Ectodermal cell (in vitro differentiated cells): Measurements from ENCODE around the gene BRDT.

Source experiments
- H3K27ac ChIP-seq: 2 replicates; pipeline ENCODE4 v1.7.0; 2013; ENCODE audit warnings: mild to moderate bottlenecking, low read depth, low read length; ENCODE audit not compliant: insufficient read depth, poor library complexity, severe bottlenecking
- H3K27me3 ChIP-seq: 2 replicates; pipeline ENCODE4 v1.7.0; 2013; ENCODE audit warnings: mild to moderate bottlenecking, low read length; ENCODE audit not compliant: insufficient read depth, control insufficient read depth, poor library complexity, severe bottlenecking
- H3K36me3 ChIP-seq: one replicate; pipeline ENCODE4 v1.7.0; 2013; ENCODE audit warnings: low read length; ENCODE audit not compliant: control insufficient read depth, insufficient read depth
- H3K4me1 ChIP-seq: one replicate; pipeline ENCODE4 v1.7.0; 2013; ENCODE audit warnings: low read length; ENCODE audit not compliant: control insufficient read depth, insufficient read depth
- H3K4me3 ChIP-seq: 2 replicates; pipeline ENCODE4 v1.7.0; 2013; ENCODE audit warnings: low read depth, low read length, control low read depth; ENCODE audit not compliant: insufficient read depth
- H3K9me3 ChIP-seq: 2 replicates; pipeline ENCODE4 v1.7.0; 2013; ENCODE audit warnings: mild to moderate bottlenecking, low read length, moderate library complexity; ENCODE audit not compliant: control insufficient read depth
- WGBS, 2 experiments: methylation state at CpG; one replicate each; pipeline ENCODE4 v1.1.7; 2013; ENCODE audit warnings: missing lambda C conversion rate in 2 of 2; 5-methylcytosine and 5-hydroxymethylcytosine counted together

Gene BRDT

DNA sequence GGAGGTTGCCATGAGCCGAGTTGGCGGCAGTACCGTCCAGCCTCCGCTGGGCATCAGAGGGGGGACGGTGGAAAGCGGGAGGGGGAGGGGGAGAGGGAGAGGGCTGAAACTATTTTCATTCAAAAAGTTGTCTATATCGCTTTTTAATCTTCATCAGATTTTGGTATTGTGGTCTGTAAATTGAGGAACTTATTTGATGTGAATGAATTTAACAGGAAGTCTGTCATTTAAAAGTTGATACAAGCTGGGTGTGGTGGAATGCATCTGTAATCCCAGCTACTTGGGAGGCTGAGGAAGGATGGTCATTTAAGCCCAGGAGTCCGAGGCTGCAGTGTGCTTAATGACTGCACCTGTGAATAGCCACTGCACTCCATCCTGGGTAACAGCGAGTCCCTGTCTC, 77.6 kb downstream of the BRDT start:
- Histone ChIP-seq H3K27me3 (peaks cover 22% of the 10 kb centered on the region), H3K27ac (no peak overlapping the region), H3K4me3 (no peak overlapping the region), H3K36me3 (no peaks in the 10 kb centered on the region), H3K4me1 (peaks cover 11% of the 10 kb centered on the region), H3K9me3 (no peaks in the 10 kb centered on the region)
- 94 to 97% methylated on average over 9 of the region's 9 CpGs for WGBS, 2 experiments

DNA sequence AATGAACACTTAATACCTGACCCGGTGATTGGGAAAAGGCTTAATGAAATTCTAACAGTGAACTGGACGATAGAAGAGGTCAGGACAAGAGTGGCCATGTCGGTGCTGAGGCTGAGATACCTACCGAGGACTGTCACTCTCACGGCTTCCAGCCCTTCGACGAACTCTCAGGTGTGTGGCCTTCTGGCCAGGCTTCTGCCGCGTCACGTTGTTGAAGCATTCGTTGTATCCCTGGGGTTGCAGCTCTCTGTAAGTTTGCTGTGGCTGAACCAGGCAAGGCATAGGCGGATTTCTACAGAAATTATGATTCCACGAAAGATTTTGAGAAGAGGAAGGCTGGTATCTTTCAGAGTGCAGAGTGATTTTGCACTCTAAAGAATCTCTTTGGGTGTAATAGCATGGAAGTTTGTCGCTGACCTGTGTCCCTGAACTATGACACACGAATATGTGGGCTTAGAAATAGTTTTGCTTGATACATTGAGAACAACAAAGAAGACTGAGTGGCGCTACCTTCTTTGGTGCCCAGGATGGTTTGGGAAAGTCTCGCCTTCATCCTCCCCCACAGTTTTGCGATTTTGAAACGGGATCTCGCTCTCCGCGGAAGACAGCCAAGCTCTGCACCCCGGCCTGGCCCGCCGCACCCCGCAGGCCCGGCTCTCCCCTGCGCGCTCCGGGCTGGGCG, 80.2 kb downstream of the BRDT start:
- Histone ChIP-seq H3K27ac (no peak overlapping the region), H3K4me3 (peak overlapping the region; percentile 67), H3K36me3 (no peaks in the 10 kb centered on the region), H3K9me3 (no peaks in the 10 kb centered on the region), H3K4me1 (peaks cover 11% of the 10 kb centered on the region), H3K27me3 (peaks cover 22% of the 10 kb centered on the region)
- 37 to 39% methylated on average over 31 of the region's 31 CpGs for WGBS, 2 experiments

DNA sequence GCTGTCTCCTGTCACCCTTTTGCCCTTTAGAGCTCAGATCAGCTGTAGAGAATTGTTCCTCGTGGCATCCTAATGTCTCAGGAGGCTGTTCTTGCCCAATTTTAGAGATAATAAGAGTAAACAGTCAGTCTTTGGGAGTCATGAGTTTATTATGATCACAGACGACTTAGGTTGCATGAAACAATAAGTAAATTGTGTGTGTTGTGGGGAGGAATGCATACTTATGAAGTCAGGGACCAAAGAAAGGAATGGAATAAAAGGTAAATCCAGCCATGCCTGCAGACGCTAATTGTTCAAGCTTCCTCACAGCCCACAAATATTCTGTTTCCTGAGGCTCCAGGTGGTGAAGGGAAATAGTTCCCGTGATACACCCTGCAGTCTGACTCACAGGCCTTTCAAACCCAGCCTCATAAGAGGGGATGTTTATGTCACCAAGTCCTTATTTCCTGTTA, 81.5 kb downstream of the BRDT start:
- peak overlapping the region; percentile 67 for H3K4me3 ChIP-seq
- H3K27ac ChIP-seq = no peak overlapping the region
- 52 to 56% methylated on average over 4 of the region's 4 CpGs for WGBS, 2 experiments
- H3K4me1 ChIP-seq = peaks cover 11% of the 10 kb centered on the region
- no peaks in the 10 kb centered on the region for H3K9me3 ChIP-seq
- no peaks in the 10 kb centered on the region for H3K36me3 ChIP-seq
- peaks cover 22% of the 10 kb centered on the region for H3K27me3 ChIP-seq

DNA sequence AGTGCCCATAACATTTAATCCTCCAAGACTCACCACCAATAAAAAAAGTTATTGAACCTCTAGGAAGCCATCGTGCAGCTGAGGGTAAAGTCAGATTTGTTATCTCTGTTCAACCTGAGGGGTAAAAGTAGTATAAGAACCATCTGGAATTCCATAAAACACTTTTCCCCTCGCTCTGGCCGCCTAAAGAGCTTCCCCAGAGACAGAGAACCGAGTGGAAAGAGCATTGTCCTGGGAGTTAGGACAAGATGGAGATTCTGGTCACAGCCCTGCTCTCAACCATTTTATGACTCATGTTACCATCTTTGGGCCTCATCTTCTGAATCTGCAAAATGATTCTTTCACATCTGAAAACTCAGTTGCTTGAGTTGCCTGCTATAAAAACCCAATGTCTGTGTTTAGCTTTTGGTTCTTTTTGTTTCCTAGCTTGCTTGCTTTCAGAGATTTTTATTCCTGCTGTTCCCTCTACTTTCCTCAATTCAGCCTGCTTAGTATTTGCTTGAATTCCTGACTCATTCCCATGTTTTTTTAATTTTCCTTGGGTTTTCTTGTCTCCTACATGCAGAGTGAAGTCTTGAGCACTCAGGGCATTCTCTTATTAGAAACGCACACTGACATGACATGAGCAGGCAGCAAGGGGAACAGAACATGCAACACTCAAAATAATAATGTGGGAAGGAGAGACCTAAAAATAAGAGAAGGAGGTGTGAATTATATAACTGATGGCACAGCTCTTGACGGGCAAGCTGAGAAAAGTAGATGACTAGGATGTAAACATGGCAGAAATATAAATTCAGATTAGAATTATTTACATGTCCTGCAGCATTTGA, 82.3 kb downstream of the BRDT start:
- peaks cover 22% of the 10 kb centered on the region for H3K27me3 ChIP-seq
- WGBS, 2 experiments = 89 to 93% methylated on average over 6 of the region's 6 CpGs
- H3K4me1 ChIP-seq = peaks cover 11% of the 10 kb centered on the region
- H3K36me3 ChIP-seq = no peaks in the 10 kb centered on the region
- no peak overlapping the region for H3K27ac ChIP-seq
- no peak overlapping the region for H3K4me3 ChIP-seq
- no peaks in the 10 kb centered on the region for H3K9me3 ChIP-seq

DNA sequence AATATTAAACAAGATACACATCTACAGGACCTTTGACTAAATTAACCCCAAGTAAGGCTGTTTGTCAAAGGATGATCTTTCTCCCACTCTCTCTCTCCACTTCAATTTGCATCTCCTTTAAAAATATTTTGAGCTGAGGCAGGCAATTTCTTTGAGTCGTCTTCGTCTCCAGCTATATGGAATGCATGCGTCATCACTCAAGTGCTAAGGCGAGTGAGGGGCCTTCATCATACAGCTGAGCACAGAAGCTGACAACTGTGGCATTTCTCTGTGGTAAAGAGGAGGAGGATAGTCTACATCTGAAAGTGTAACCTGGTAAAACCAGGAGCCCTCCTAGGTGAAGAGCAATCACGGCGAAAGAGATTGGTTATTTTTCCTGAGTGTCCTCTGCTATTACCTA, 88.2 kb downstream of the BRDT start:
- Histone ChIP-seq H3K4me1 (no peaks in the 10 kb centered on the region), H3K27ac (no peak overlapping the region), H3K36me3 (no peaks in the 10 kb centered on the region), H3K27me3 (no peaks in the 10 kb centered on the region), H3K9me3 (no peaks in the 10 kb centered on the region), H3K4me3 (no peak overlapping the region)
- WGBS, 2 experiments = 75 to 77% methylated on average over 6 of the region's 6 CpGs

DNA sequence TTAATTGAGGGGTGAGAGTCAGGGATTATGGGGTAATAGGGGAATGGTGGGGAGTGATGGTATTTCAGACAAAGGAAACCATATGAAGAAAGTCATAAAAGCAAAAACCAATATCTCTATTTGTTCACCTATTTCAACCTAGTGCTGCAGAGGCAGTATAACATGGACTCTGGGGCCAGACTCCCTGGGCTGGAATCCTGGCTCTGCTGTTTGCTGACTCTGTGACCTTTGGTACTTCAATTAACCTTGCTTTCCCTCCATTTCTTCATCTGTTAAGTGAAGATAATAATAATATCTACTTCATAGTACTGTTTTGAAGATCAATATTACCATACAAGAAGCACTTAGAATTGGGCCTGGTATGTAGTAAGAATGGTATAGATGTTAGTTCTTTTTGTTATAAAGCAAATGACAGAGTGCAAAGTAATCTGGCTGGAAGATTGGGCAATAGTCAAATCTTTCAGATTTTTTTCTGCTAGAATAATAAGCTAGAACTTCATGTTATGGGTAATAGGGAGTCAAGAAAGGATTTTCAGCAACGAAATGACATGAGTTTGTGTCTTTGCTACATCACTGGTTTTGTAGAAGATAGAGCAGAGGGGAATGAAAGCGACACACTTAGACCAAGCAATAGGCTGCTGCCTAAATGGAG, 89.6 kb downstream of the BRDT start:
- no peaks in the 10 kb centered on the region for H3K27me3 ChIP-seq
- WGBS, 2 experiments = 94 to 96% methylated on average over 2 of the region's 2 CpGs
- no peak overlapping the region for H3K27ac ChIP-seq
- no peaks in the 10 kb centered on the region for H3K4me1 ChIP-seq
- H3K9me3 ChIP-seq = no peaks in the 10 kb centered on the region
- H3K36me3 ChIP-seq = no peaks in the 10 kb centered on the region
- no peak overlapping the region for H3K4me3 ChIP-seq

DNA sequence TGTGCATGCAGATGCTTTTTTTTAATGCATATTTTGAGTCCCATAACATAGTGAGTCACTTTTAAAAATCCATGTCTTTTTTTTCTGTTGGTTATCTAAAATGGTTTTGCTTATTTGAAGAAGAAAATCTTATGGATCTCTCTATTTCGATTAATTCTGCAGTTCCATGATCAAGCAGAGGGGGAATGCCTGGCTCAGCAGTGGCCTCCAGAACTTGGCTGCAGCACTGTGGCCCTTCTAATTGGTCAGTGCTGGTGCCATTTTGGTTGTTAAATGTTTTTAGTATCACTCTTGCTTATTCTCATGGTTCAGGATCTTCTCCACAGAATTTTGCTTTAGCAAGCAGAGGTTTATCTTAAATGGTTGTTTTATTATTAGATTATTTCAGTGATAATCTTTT, 91.8 kb downstream of the BRDT start:
- H3K9me3 ChIP-seq = no peaks in the 10 kb centered on the region
- no peak overlapping the region for H3K4me3 ChIP-seq
- 92% methylated on average over 1 of the region's 1 CpG for WGBS, 2 experiments
- H3K36me3 ChIP-seq = no peaks in the 10 kb centered on the region
- H3K27me3 ChIP-seq = no peaks in the 10 kb centered on the region
- no peaks in the 10 kb centered on the region for H3K4me1 ChIP-seq
- H3K27ac ChIP-seq = no peak overlapping the region

DNA sequence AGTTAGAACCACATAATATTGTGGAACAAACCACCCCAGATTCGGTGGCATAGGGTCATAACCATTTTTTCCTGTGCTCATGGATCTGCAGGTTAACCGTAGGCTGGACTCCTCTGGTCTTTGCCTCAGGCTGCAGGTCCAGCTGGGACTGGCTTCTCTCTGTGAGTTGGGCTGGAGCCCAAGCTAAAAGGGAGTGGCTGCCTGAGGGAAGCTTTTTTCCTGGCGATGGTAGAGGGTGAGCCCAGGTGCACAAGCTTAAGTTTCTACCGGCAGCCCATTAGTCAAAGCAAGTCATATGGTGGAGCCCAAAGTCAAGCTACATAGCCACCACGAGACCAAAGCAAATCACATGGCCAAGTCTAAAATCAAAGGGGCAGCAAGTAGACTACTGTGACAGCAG, 94.4 kb downstream of the BRDT start:
- no peaks in the 10 kb centered on the region for H3K4me1 ChIP-seq
- H3K27me3 ChIP-seq = no peaks in the 10 kb centered on the region
- 88 to 89% methylated on average over 5 of the region's 5 CpGs for WGBS, 2 experiments

DNA sequence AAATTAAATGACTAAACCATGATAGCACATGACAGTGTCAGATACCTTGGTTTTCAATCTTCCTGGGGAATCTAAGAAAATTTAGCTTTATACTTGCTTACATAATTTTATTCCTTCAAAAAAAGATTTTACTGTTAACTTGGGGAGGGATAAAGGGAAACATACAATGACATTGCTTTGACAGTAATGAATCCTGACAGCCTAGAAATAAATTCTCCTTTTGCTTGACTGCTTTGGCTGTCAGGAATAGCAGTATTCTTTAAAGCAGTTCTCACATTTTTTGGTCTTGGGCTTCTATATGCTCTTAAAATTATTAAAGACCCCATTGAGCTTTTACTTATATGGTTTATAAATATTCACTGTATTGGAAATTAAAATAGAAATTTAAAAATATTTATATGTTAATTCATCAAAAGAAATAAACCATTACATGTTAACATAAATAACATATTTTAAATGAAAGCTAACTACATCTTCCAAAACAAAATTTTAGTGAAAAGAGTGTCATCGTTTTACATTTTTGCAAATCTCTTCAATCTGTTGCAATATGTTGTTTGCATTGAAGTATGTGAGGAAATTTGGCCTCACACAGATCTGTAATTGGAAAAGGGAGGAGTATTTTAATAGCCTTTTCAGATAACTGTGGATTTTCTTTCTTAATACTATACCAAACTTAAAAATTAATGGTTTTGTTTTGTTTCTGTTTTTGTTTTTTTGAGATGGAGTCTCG, 96.7 kb downstream of the BRDT start:
- 71 to 100% methylated on average over 1 to 2 of the region's 2 CpGs for WGBS, 2 experiments
- no peaks in the 10 kb centered on the region for H3K9me3 ChIP-seq
- no peaks in the 10 kb centered on the region for H3K27me3 ChIP-seq
- H3K4me1 ChIP-seq = no peaks in the 10 kb centered on the region
- no peak overlapping the region for H3K4me3 ChIP-seq
- no peaks in the 10 kb centered on the region for H3K36me3 ChIP-seq
- no peak overlapping the region for H3K27ac ChIP-seq

More for the DNA sequence above, 94.4 kb downstream of the BRDT start:
- Histone ChIP-seq H3K4me3 (no peak overlapping the region), H3K27ac (no peak overlapping the region), H3K9me3 (no peaks in the 10 kb centered on the region), H3K36me3 (no peaks in the 10 kb centered on the region)

DNA sequence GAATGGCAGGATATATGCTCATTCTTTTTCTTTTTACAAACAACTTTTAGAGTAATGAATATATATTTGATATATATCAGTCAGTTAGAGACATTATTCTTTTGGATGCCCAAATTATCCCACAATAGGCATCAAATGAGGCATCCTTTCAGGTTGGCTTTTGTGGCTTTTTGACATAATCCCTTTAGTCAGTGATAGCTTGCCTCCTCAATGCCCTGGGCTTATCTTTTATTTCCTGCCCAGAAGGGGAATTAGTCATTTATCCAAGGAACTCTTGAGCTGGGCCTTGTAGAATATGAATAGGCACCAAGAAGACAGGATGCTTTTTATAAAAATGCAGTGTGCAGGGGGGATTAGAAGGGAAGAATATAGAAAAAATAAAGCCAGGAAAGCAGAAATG, 102.7 kb downstream of the BRDT start:
- H3K27ac ChIP-seq = no peak overlapping the region
- H3K4me3 ChIP-seq = no peak overlapping the region
- H3K27me3 ChIP-seq = no peaks in the 10 kb centered on the region
- no peaks in the 10 kb centered on the region for H3K4me1 ChIP-seq
- H3K9me3 ChIP-seq = no peaks in the 10 kb centered on the region
- no peaks in the 10 kb centered on the region for H3K36me3 ChIP-seq
